HG02981 (cell line): ENCODE results near the gene PSAPL1.
"Not testable (repeated sequence)": the region's sequence is repeated elsewhere in the genome, so short reads cannot be mapped to it uniquely, and the experiment has no call there.

Source experiments
- ATAC-seq: cut with Tn5 transposase; IDR thresholded peaks from one replicate; pipeline ENCODE4 v1.9.1; 2021; ENCODE audit warnings: mild to moderate bottlenecking, moderate library complexity; ENCODE audit not compliant: unreplicated experiment

The PSAPL1 gene

DNA sequence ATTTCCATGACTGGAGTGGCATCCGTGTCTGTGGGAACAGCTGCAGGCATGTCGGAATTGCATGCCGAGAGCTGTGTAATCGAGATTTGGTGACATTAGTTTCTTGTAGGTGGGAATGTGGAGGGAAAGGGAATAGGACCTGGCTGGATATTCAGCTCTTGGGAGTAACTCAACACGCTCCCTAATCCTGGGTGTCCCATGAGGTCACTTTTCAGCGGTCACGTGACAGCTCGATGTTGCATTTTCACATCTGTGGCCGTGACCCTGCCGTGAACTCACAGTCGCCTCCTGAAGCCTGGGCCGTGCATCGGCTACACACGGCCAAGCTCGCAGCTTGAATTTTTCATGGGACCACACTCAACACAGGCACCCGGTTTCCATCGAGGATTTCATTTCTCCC is 25.8 kb upstream of the PSAPL1 start:
- no peak for ATAC-seq

DNA sequence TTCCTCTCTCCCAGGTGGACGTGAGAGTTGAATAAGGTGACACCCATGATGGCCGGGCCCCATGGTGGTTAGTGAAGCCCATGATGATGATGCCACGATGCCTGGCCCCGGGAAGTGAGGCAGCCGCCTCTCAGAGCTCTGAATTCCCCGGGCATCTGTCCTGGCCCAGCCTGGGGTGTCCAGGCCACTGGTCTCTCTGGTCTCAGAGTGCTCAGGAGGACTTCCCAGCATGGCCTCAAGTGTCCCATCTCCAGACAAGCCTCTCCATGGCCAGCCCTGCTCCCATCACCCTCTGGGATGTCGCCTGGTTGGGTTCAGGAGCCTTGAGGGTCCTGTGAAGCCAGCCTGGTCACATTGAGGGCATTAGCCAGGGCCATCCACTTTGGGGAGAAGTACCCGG is 24.7 kb upstream of the PSAPL1 start:
- ATAC-seq = no peak

DNA sequence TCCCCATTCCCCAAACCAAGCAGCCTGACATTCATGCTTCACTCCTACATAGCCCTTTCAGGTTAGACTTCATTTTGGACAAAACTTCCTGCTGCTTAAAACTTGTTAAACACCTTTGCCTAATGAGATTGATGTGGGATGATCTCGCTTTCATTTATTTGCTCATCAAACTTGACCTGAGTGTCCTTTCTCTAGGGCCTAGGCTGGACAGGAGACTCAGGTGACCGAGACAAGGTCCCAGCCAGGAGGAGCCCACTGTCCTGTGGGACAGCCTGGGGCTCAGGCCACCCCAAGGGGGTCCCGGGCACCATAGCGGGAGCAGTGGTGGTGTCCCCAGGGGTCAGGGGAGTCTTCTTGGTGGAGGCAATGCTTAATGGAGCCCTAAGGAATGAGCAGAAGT is 23.7 kb upstream of the PSAPL1 start:
- no peak for ATAC-seq

DNA sequence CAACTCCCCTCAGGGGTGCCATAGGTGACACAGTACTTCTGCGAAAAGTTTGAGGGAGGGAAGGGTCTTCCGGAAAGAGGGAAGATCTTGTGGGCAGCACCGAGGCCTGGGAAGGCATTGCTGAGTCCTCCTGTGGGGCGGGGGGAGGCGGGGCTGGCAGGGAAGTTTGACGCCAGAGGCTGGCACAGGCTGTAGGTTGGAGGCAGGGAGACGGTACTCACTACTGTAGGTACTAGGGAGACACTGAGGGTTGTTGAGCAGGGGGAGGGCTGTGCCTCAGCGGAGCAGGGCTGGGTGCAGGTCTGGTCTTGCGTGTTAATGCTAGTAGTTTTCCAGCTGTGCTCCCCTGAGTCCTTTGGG is 23.3 kb upstream of the PSAPL1 start:
- ATAC-seq = no peak

- no peak for ATAC-seq
Measured at GRCh38 chr4:7457201-7458065, 22.7 kb upstream of the PSAPL1 start.

- not testable (repeated sequence) for ATAC-seq
Measured at GRCh38 chr4:7452802-7453201, 18.1 kb upstream of the PSAPL1 start.

GRCh38 chr4:7451800-7452199 is 17.1 kb upstream of the PSAPL1 start:
- ATAC-seq = no peak

GRCh38 chr4:7451434-7451789 is 16.7 kb upstream of the PSAPL1 start:
- no peak for ATAC-seq

DNA sequence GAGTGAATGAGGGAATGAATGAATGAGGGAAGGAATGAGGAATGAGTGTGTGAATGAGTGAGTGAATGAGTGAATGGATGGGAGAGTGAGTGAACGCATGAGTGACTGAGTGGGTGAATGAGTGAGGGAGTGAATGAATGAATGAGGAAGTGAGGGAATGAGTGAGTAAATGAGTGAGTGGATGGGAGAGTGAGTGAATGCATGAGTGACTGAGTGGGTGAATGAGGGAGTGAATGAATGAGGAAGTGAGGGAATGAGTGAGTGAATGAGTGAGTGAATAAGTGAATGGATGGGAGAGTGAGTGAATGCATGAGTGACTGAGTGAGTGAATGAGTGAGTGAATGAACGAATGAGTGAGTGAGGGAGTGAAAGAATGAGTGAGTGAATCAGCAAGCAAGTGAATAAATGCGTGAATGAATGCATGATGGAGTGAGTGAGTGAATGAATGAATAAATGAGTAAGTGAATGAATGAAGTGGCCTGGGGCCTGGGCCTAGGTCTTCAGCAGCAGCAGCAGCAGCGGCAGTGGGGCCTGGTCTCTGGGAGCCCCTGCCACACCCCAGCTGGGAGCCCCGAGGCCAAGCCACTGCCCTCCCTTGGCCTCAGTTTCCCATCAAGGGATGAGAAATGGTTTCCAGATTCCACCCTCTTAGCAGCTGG is 16.2 kb upstream of the PSAPL1 start:
- no peak for ATAC-seq

DNA sequence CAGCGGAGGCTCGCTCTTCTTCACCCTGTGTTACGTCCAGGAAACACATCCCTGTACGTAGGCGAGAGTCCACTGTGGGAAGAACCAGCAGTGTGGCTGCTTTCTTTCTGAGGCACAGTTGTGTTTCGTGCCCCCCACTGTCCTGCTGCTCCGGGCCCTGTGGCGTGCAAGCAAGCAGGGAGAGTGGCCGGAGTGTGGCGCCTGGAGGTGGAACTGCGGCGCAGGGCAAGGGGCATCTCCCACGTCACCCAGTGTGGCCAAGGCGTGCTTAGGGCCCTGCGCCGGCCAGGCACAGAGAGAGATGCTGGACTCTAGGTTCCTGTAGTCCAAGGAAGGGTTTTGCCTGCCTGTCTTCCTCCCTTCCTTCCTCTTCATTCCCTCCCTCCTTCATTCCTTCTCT is 13.3 kb upstream of the PSAPL1 start:
- no peak for ATAC-seq

DNA sequence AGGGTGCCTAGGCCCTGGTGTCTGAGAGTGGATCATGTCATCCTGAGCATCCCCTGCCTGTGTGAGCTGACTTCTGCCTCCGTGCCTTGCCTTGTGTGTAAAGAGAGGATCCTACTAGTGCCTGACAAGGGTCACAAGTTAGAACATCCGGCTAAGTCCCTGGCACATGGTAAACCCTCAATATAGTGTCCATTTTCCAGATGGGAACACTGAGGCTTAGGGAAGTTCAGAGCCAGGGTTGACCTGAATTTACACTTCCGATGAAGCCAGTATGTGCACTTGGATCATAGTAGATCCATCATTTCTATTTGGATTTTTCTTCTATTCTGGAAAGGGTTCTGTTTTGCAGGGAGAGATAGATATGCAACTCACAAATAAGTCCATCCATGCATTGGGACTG is 12.5 kb upstream of the PSAPL1 start:
- no peak for ATAC-seq

DNA sequence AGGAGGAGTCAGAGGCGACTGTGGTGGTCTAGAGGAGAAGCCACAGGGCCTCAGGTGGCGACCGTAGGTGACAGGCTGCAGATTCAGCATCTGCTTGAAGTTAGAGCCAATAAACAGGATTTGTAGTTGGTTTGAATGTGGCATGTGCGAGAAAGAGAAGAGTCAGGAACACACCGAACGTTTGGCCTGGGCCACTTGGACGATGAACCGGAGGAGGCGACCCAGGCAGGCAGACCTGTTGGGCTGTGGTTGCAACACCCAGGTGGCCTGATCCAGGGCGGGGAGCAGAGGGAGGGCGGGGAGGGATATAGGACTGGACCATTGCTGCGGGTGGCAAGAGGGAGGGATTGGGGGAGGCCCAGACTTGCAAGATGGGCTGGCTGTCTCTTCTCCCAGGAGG is 10.0 kb upstream of the PSAPL1 start:
- no peak for ATAC-seq

DNA sequence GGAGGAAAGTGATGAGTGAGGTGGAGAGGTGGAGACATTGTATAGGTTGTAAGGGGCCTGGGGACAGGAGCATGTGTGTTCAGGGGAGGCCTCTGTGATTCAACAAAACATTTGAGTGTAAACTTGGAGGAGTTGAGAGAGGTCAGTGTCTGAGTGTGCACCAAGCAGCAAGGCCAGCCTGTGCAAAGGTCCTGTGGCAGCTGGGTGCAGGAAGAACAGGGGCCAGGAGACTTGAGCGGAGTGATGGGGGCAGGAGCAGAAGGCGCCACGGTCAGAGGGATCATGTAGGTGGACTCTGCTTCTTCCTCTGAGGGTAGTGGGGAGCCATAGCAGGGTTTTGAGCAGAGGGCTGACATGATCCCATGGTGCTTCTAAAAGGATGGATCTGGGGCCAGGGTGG is 9.6 kb upstream of the PSAPL1 start:
- no peak for ATAC-seq

DNA sequence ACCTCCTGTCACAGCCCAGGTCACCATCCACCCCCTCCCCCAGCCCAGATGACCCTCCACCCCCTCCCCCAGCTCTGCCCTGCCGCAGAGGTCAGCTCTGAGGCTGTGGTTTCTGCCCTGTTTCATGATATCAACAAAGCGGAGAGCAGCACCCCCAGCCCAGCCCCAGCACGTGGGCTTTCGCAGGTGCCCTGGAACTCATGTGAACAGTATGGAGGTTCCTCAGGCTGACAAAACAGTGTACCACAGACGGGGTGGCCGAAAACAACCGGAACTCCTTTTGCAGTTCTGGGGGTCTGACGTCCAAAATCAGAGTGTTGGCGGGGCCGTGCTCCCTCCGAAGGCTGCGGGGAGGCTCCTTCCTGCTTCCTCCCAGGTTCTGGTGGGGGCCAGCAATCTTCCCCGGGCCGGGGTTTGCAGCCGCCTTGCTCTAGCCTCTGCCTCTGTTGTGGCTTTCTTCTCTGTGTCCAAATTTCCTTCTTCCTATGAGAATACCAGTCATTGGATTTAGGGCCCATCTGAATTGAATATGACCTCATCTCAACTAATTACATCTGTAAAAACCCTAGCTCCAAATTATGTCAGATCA is 7.9 kb upstream of the PSAPL1 start:
- ATAC-seq = no peak

DNA sequence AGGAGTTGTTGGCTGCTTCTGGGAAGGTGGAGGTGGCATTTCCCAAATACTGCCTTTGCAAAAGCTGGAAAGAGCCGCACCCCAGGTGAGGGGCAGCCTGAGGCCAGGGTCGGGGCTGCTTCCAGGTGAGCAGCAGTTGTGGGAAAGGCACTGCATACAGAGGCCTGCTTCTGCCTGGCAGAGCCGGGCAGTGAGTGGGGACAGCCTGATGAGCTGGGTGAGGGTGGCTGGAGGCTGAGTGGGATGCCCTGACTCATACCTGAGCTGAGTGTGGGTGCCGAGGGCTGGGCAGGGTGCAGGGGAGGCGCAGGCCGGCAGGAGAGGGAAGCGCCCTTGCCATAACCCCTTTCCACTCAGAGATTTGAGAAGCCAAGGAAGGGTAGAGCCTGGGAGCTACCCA is 6.5 kb upstream of the PSAPL1 start:
- no peak for ATAC-seq

DNA sequence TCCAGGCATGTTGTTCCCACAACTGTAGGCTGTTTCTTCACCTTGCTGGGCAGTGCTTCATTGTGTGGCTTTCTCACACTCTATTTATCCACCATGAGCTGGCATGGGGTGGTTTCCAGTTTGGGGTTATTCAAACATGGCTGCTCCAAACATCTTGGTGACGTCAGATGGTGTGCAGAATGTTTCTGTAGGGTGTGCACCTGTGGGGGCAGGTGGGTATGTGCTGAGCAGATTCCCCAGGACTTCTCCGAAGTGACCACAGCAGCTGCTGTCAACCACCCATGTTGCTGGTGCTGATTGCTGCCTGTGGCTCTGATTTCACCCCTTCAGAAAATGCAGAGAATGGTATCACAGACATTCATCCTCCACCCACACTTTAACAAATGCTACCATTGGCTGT is 5.0 kb upstream of the PSAPL1 start:
- no peak for ATAC-seq

DNA sequence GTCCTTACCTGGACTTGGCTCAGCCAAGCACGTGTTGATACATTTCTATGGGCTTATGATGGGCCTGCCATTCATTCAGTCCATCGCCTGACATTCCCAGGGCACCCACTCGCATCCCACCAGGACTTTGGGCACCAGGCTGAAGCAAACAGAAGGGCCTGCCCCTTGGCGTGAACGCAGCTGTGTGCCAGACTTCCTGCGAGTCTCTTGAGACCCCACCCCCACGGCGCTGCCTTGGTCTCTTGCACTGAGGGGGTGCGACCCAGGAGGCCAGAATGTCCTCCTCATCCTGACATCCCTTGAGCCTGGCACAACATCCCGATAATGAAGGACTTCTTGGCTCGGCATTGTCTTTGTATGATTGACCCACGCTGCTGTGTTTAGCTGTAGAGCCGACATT is 1.5 kb upstream of the PSAPL1 start:
- no peak for ATAC-seq

DNA sequence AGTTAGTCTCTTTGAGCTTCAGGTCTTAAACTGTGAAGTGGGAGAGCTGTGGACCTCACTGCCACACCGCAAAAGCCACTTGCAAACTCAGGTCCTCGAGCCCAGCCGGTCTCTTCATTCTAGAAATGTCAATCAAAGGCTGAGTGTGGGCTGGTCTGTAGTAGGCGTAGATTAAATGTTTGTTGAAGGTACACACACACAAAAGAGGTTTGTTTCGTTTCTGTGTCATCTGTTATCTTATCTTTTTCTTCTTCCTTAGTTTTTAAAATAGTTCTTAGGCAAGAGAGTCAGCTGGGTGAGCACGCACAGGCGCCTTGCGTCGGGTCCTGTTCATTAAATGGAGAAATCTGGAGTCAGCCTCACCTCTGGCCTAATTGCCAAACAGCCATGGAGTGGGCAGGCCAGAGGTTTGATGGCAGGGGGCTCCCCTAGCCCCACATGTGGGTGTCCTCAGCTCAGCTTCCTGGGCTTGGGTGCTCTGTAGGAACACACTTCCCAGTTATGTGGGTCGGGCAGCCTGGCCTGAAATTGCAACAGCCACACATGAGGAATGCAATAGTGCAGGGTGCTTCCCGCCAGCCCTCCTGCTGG is 836 bp upstream of the PSAPL1 start:
- no peak for ATAC-seq

GRCh38 chr4:7434141-7434765 is 477 bp downstream of the PSAPL1 start:
- ATAC-seq = no peak

- ATAC-seq = no peak
Measured at GRCh38 chr4:7433376-7434140, 1.2 kb downstream of the PSAPL1 start.
